ENCODE data around the gene ACOX1.
A peak's percentile ranks its signal among the peaks of the same experiment; 100 is the strongest.

ACOX1 gene

DNA sequence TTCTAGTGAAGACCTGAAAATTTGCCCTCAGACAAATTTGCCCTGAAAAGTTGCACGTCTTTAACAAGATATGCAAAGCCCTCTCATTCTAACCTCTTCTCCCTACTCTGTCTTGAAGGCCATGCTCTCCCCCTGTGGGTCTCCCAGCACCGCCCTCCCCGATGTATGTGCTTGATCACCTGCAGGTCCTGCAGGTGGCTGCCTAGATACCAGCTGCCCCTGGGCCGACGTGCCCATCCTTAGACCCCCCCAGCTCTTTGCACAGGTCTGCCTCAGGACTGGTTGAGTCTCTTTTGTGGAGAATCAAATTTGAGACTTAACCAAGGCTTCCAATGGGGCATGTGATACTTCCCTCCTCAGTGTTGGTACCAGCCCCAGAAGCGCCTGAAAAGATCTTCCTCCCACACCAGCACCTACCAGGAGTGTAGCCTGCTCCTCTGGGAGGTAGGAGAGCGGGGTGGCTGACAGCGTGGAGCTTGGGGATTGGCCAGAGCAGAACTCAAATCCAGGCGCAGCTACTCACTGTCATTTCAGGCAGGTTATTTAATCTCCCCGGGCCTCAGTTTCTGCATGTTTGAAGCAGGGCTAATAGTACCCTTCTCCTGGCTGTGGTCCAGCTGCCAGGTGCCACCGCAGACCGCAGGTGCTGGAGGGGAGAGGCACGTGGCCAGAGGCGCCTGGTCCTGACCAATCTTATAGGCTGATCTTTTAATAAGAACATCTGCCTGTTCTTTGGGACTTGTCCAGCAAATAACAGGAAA is 69.7 kb downstream of the ACOX1 start:
- no peak for DNase-seq (ENCODE audit: low read depth)

DNA sequence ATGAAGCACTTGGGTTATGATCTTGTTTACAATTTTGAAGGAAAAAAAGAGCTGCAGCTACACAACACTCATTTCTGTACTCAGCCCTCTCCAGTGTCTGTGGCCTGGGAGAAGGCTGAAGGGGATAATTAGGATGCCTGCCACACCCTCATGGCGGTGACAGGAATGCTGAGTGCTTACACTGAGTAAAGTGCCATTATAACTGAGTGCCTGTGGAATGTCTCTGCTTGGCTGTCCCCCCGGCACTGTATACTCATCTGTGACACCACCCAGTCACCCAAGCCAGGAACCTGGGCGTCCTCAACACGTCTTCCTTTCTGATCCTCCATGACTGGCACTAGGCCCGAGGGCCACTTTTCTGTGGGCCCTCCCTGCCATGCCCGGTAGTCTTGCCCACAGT is 70.8 kb downstream of the ACOX1 start:
- DNase-seq (ENCODE audit: low read depth): no peak

DNA sequence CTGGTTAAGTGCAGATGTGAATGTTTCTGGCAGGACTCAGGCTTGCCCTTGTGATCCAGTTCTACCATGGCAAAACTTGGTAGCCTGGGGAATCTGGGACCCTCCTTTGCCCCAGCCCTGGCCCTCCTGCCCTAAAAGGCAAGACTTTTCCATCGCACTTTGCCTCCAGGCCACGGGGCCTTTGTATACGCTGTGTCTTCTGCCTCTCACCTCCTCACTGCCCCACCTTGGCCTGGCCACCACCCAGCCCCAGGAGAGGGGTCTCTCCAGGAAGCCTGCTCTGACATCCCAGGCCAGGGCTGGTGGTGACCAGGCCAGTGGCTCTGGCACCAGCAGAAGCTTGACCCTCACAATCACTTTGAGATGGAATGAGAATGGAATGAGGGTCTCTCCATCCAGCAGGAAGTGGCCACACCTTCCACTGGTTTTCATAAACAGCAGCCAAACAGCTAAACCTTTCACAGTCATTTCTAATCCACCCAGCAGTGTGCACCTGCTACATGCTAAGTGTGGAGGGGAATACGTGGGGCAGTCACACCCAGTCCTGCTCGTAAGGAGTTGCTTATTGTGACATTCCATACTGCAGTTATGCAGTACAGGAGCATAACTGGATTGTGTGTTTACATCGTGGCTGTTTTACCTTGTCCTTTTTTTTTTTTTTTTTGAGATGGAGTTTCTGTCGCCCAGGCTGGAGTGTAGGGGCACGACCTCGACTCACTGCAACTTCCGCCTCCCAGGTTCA is 72.7 kb downstream of the ACOX1 start:
- DNase-seq (ENCODE audit: low read depth): no peak

DNA sequence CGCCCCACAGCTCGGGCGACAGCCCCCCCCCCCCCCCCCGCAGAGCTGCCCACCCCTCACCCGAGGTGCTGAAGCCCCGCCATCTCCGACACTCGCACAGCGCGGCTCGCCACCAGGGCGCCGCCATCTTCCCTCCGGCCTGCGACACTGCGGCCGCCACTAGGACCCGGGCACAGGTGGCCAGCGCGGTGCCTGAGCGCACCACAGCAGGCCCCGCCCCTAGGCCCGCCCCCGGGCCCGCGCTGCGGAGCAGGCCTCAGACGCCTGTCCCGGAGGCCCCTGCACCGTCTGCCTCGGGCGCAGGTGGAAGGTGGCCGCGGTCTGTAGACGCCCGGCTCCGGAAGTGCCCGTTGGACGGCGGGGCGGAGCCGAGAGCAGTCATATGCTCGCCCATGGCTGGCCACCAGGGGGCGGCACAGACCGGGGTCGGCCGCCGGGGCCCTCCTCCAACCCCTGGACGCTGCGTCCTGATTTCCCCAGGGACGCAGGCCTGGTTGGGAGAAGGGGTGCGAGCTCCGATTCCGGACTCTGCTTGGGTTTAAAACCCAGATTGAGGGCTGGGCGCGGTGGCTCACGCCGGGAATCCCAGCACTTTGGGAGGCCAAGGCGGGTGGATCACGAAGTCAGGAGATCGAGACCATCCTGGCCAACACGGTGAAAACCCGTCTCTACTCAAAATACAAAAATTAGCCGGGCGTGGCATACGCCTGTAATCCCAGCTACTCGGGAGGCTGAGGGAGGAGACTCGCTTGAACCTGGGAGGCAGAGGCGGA is 74.0 kb downstream of the ACOX1 start, which contains the start of gene MRPL38:
MRPL38 (minus strand) TSS at position 136 of the 773 bp plus-strand sequence; CDS start at position 127, 9 bp downstream.
- peak; percentile 64 for DNase-seq (ENCODE audit: low read depth)

DNA sequence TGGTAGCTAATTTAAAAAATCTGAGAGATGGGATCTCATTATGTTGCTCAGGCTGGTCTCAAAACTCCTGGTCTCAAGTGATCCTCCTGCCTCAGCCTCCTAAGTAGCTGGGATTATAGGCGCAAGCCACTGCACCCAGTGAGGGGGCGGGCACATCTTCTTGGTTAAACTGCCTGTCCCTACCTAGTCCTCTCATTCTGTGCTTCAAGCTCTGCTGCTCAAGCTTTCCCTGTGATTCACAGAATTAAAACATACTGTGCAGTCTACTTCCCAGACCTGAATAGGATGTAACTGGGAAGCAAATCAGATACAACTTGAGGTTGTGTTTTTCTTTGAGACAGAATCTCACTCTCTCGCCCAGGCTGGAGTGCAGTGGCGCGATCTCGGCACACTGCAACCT is 76.6 kb downstream of the ACOX1 start:
- no peak for DNase-seq (ENCODE audit: low read depth)

DNA sequence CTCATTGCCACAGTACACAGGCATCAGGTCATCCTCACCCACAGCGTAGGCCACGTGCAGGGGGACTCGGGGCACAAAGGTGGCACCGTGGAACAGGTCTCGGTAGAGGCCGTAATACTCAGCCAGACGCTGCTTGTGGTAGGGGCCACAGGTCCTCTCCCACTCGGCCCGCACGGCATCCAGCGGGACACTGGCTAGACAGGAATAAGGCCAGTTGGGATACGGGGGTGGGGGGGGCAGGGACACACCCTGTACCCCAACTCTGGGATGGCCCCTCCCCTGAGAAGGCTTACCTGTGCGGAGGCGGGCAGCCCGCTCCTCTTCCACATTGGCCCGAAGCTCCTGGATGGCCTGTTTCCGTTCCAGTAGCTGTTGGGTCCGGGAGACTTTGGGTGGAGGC is 77.2 kb downstream of the ACOX1 start:
- no peak for DNase-seq (ENCODE audit: low read depth)

DNA sequence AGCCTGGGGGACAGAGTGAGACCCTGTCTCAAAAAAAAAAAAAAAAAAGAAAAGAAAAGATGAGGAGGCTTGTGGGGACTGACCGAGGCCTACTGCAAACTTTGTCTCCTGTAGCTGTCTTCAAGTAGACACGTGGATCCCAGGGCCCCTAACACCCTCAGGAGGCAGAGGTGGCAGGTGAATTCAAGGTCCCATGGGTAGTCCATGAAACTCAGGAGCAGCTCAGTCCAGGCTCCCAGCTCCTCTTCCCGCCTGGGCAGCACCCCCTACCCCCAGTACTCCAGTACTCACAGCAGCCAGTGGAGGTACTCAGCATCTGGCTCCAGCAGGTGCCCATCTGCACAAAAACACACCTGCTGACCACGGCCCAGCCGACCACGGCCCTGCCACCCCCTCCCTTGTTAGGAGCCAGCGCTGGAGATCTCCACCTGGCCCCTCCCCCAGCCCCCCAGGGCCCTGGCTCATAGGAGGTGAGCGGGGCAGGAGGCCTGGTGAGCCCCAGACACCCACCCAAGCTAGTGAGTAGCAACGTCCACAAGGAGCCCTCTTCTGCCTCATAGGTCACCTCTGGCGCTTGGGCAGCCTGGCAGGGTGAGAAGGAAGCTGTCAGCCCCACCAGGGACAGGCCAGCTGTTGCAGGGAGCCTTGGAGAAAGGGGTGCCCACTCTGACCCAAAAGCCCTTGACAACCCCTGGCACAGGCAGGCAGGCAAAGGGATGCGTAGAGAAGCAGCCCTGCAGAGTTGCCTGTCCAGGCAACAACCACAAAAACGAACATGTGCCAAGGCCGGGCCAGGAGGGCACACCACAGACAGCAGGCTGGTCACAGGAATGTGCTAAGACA is 78.1 kb downstream of the ACOX1 start:
- no peak for DNase-seq (ENCODE audit: low read depth)

DNA sequence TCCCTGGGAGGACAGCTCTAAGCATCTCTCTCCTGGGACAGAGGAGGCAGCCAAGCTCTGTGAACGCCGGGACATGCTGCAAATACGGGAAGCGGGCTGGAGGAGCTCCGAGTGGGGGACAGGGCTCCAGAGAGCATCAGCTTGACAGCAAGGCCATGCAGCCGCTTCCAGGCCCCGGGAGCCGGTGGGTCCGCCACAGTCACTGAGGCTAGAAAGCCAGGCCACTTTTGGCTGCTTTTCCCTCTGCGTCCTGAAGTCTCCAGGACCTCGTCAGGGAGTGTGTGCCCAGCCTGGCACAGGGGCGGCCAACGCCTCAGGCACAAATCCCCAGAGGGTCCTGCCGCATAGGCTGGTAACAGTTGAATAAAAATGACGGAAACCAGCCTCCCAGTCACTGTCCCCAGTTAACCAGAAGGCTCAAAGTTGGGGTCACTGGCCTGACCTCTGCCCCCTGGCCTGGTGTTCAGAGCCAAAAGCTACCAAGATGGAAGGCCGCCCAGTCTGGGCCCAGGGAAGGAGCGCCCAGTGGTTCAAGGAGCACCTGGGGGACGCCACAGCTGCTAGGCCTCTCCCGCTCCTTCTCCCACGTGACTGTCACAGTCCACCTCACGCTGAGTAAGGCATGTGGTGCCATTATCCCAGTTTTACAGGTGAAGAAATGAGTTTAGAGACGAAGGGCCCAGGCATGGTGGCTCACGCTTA is 79.0 kb downstream of the ACOX1 start:
- no peak for DNase-seq (ENCODE audit: low read depth)

DNA sequence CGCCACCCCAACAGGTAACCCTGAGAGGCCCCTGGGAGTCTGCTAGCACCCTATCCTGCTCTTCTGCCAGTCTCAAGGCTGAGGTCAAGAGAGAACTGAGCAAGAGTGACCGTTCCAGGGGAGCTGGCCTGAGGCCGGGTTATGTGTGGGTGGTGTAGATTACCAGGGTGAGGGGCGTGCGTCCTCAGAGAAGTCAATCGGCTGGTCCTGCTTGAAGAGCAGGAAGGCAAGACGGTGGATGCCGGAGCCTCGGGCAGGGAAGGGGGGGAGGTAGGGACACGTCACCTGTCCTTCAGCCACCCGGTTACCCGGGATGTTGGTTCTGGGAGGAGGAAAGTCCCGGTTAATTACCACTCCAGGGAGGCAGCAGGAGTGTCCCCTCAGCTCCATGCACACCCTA is 79.6 kb downstream of the ACOX1 start:
- no peak for DNase-seq (ENCODE audit: low read depth)

DNA sequence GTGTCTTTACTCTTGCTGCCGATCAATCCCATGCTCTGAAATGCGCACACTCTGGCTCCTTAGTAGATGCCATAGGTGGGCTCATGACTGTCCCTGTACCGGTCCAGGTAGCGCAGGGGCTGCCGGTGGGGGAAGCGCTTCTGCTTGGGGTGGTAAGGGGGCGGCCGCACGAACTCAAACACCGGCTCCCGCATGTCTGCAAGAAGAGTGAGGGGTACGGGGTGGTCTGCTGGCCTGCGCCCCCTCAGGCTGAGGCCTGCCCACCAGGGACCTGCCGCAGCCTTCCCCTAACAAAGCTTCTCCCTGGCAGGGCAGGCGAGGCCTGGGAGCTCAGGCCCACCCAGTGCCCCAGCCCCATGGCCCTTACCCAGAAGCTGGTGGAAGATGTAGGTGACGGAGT is 80.2 kb downstream of the ACOX1 start:
- no peak for DNase-seq (ENCODE audit: low read depth)

DNA sequence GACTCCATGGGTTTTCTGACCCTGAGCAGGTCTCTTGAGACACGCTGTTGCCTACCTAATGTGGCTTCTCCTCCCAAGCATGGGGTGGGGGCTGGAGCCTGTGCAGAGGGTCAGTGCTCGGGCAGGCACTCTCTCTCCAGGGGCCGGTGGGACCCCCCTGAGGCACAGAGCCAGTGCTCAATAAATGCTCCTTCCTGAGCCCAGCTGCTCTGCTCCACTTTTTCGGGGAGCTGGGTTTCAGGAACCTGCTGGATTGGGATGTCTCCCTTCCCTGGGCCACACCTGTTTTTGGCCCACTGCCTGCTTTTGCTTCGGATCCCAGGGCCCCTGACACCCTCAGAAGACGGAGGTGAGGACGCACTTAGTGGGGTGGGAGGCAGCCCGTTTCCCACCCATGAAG is 80.9 kb downstream of the ACOX1 start:
- DNase-seq (ENCODE audit: low read depth): no peak

DNA sequence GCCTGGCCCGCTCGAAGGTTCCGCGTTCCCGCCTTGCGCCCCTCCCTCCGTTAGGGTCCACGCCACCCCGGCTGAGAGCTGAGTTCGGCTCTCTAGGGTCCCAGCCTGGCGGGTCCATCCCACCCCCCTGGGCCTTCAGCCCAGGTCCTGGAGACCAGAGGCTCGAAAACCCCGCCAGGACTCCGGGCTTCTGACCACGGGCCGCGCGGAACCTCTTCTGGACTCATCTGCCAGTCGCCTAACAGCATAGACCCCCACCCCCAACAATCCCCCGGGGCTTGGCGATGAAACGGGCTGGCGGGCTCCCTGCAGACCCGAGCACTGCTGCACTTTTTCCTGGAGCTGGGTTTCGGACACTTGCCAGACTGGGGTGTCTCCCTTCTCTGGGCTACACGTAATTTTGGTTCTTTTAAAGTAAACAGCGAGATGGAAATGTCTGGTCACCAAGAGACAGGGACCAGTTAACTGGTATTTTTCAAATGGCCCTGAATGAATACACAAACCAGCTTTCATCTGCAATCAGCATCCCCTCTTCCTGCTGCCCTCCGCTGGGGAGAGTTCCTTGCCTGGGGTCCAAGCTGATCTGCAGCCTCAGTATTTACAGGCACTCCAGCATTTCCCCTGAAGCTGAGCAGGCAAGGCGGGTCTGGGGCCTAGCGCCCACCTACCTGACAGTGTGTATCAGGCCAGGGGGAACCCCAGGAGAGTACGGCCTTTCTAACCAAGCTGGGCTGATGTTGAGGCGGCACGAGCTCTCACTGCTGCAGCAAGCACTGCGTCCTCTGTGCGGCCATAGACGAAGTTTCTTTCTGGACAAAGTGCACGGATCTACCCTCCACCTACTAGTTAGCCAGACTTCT is 81.6 kb downstream of the ACOX1 start:
- DNase-seq (ENCODE audit: low read depth): no peak

DNA sequence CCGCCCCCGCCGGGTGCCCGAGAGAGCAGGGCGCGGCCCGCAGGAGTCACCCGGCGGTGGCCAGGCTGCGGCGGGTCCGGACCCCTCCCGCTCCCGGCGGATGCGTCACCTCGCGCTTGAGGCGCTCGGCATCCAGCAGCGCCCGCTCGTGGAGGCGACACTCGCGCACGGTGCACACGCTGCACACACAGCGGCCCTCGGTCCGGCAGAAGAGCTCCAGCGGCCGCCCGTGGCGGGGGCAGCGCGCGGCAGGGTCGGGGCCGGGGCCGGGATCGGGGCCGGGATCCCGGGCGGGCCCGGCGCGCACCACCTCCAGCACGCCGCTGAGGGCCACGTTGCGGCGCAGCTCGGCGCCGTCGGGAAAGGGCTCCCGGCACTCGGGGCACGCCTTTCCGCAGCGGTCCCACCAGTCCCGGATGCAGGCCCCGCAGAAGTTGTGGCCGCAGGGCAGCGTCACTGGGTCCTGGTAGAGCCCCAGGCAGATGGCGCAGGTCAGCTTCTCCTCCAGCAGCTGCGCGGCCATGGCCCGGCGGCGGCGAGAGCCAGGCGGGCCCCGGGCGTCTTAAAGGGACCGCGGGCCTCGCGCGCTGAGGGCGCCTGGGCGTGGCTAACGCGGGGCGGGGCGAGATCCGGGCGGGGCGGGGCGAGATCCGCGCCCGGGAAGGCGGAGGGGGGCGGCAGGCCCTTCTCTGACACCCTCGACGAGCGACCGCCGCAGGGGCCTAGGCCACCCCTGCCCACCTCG is 82.4 kb downstream of the ACOX1 start, which contains the start of gene TRIM65:
TRIM65 (minus strand) TSS at position 537 of the 745 bp plus-strand sequence; CDS start at position 523, 14 bp downstream.
- peak; percentile 23 for DNase-seq (ENCODE audit: low read depth)

DNA sequence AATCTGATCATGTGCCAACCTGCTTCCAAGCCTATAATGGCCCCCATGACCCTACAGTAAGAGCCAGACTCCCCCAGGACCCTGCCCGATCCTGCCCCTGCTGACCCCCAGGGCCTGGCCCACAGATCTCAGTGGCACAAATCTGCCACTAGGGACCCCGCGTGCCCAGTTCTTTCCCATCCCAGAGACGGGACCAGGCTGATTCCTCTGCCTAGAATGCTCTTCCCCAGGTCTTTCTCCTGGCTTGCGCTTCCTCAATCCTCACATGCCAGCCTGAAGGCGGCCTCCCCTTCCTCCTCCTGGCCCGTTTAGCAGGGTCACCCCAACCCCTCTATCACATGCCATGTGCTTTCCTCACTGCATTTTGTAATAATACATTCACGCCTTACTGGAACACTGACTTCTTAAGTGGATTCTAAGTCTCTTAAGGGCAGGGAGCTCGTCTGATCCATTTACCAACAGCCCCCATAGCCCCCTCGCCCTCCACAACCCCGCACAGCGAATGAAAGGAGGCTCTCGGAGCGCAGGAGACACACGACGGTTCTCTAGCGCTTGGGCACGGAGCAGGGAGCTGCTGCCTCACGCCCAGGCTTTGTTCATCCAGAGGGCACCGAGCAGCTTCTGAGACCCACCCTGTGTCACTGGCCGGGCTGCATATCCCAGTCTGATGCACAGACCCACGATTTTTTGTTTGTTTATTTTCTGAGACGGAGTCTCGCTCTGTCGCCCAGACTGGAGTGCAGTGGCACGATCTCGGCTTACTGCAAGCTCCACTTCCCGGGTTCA is 83.4 kb downstream of the ACOX1 start:
- no peak for DNase-seq (ENCODE audit: low read depth)

DNA sequence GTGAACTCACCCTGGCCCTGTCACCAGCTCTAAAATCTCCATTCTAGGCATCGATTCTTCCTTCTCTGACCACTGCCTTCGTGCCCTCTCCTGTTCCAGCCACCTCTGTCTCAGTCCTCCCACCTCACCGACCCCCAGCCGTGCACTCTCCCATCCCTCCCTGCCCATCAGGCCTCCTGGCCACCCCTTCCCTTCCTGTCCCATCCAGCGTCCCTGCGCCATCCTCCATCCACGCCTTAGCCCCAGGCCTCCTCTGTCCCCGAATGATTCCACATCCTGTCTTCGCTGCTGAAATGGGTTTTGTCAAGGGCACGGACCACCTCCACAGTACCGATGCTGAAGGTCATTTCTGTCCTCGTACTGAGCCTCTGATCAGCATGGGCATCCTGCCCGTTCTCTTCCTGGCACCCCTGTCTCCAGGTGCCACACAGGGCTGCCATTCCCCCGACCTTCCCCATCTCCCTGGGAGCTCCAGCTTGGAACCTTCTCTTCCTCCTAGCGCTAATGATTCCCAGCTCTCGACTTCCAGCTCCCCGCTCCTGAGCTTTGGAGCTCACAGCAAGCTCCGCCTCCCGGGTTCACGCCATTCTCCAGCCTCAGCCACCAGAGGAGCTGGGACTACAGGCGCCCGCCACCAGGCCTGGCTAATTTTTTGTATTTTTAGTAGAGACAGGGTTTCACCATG is 84.8 kb downstream of the ACOX1 start:
- DNase-seq (ENCODE audit: low read depth): no peak

DNA sequence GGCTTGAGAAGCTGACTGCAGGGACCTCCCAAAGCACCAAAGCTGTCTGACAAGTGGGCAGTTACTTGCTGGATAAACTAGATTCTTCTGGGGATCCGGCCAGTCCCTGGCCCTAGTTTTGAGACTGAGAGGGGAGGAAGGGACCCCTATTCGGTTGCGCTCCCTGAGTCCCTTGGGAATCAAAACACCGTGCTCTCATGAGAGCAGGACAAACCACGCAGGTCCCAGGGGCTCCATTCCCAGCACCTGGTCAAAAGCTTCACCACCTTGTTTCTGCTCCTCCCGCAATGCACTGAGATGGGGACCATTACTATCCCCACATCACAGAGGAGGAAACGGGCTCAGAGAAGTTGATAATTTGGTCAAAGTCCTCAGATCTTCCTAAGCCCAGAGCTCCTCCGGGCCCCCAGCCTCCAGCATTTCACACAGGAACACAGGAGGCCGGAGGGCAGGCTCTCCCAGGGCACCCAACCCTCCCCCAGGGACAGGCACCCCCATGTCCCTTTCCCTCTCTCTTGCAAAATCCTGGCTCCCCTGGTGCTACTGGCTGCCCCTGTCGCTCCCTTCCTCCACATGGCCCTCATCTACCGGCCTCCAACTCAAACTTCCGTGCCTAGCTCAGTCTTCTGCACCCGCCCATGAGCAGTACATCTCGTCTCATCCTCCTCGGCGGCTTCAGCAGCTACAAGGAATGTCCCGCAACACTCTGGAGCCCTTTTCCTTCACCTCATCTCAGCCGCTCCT is 85.5 kb downstream of the ACOX1 start:
- DNase-seq (ENCODE audit: low read depth): no peak

DNA sequence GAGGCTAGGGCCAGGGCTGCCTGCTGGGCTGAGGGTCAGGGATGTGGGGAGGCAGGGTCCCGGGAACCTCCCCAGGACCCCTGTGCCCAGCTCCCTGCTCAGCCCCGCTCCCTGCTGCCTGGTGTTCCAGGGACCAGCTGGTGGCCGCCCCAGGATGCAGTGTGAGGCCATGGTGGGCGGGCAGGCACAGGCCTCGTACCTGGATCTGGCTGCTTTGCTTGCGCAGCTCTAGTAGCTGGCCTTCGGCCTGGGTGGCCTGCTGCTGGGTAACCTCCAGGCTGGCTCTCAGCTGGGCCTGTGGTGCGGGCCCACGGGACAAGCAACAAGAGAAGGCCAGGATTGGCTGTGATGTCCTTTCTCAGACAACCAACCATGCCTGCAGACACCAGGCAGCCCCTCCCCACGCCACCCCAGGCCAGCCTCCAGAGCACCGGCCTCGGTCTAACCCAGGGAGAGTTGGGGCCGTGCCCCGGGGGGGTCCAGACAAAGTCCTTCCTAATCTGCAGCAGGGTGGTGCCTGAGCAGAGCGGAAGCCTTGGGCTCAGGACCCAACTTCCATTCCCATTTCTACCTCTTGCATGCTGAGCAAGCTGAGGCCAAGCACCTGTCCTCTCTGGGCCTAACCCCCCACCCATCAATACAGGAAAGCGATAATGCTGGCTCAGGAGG is 86.3 kb downstream of the ACOX1 start:
- no peak for DNase-seq (ENCODE audit: low read depth)

Data from HS-27A (cell line).